ENCODE data around the gene SIGLEC11.
"Not testable (repeated sequence)": the region's sequence is repeated elsewhere in the genome, so short reads cannot be mapped to it uniquely, and the experiment has no call there.

Gene SIGLEC11

GRCh38 chr19:49960980-49961379 lies at the start of gene SIGLEC11:
TSS of gene SIGLEC11 (minus strand) at chr19:49961172. CDS start at chr19:49961081, 91 bp downstream.
- not testable (repeated sequence) for H3K36me3 ChIP-seq (ENCODE audit: control insufficient read depth, insufficient read depth, low read length); H3K4me3 ChIP-seq (replicated peaks; ENCODE audit: low read depth, low read length); DNase-seq (ENCODE audit: extremely low read depth, insufficient read length); H3K27me3 ChIP-seq (replicated peaks; ENCODE audit: control insufficient read depth, insufficient read depth, low read length)

GRCh38 chr19:50008532-50008931 lies 47.6 kb upstream of the SIGLEC11 start:
- H3K4me3 ChIP-seq (replicated peaks; ENCODE audit: low read depth, low read length) = no peak overlapping the region
- no peak for TF ChIP-seq CTCF (IDR thresholded peaks at IDR 0.05; ENCODE audit: insufficient read depth, low read length, poor library complexity, severe bottlenecking)
- H3K27me3 ChIP-seq (replicated peaks; ENCODE audit: control insufficient read depth, insufficient read depth, low read length) = no peaks in the 10 kb centered on the region
- H3K36me3 ChIP-seq (ENCODE audit: control insufficient read depth, insufficient read depth, low read length) = peaks cover 19% of the 10 kb centered on the region
- DNase-seq (ENCODE audit: extremely low read depth, insufficient read length) = no peak

- H3K27me3 ChIP-seq (replicated peaks; ENCODE audit: control insufficient read depth, insufficient read depth, low read length) = no peaks in the 10 kb centered on the region
- H3K36me3 ChIP-seq (ENCODE audit: control insufficient read depth, insufficient read depth, low read length) = peaks cover 19% of the 10 kb centered on the region
- no peak overlapping the region for H3K4me3 ChIP-seq (replicated peaks; ENCODE audit: low read depth, low read length)
- DNase-seq (ENCODE audit: extremely low read depth, insufficient read length) = no peak
- no peak for TF ChIP-seq CTCF (IDR thresholded peaks at IDR 0.05; ENCODE audit: insufficient read depth, low read length, poor library complexity, severe bottlenecking)
Measured at GRCh38 chr19:50007947-50008346, 47.0 kb upstream of the SIGLEC11 start.

GRCh38 chr19:50007170-50007569 lies 46.2 kb upstream of the SIGLEC11 start:
- Histone ChIP-seq H3K4me3 (replicated peaks; ENCODE audit: low read depth, low read length) (no peak overlapping the region), H3K27me3 (replicated peaks; ENCODE audit: control insufficient read depth, insufficient read depth, low read length) (no peaks in the 10 kb centered on the region), H3K36me3 (ENCODE audit: control insufficient read depth, insufficient read depth, low read length) (peaks cover 22% of the 10 kb centered on the region)
- no peak for TF ChIP-seq CTCF (IDR thresholded peaks at IDR 0.05; ENCODE audit: insufficient read depth, low read length, poor library complexity, severe bottlenecking)
- DNase-seq (ENCODE audit: extremely low read depth, insufficient read length) = no peak

GRCh38 chr19:50005428-50005827 lies 44.5 kb upstream of the SIGLEC11 start:
- no peak for TF ChIP-seq CTCF (IDR thresholded peaks at IDR 0.05; ENCODE audit: insufficient read depth, low read length, poor library complexity, severe bottlenecking)
- Histone ChIP-seq H3K27me3 (replicated peaks; ENCODE audit: control insufficient read depth, insufficient read depth, low read length) (no peaks in the 10 kb centered on the region), H3K36me3 (ENCODE audit: control insufficient read depth, insufficient read depth, low read length) (peaks cover 33% of the 10 kb centered on the region), H3K4me3 (replicated peaks; ENCODE audit: low read depth, low read length) (no peak overlapping the region)
- DNase-seq (ENCODE audit: extremely low read depth, insufficient read length) = peak; percentile 29

GRCh38 chr19:50003810-50004419 lies 42.9 kb upstream of the SIGLEC11 start:
- peaks cover 37% of the 10 kb centered on the region for H3K36me3 ChIP-seq (ENCODE audit: control insufficient read depth, insufficient read depth, low read length)
- H3K27me3 ChIP-seq (replicated peaks; ENCODE audit: control insufficient read depth, insufficient read depth, low read length) = no peaks in the 10 kb centered on the region
- TF ChIP-seq CTCF (IDR thresholded peaks at IDR 0.05; ENCODE audit: insufficient read depth, low read length, poor library complexity, severe bottlenecking) = no peak
- peak; percentile 61 for DNase-seq (ENCODE audit: extremely low read depth, insufficient read length)
- H3K4me3 ChIP-seq (replicated peaks; ENCODE audit: low read depth, low read length) = no peak overlapping the region
